ENCODE results near the gene WARS2. TPM values are rescaled to one million over a fixed set of nuclear protein-coding genes. Genes with fewer than 3 reads are reported as not detected.

WARS2 gene
- total RNA-seq, 1 experiment from 2014 or later: 10.5 TPM

- no TSS peak for BruUV-seq (replicated peaks)
- Histone ChIP-seq H3K27me3 (ENCODE audit: insufficient read depth, low read length) (no peaks in the 10 kb centered on the region), H3K27ac (ENCODE audit: low read depth, low read length) (no peak overlapping the region), H3K4me3 (replicated peaks in 1 of 2; ENCODE audit: low read depth in 1 of 2, low read length in 2 of 2) (no peak overlapping the region), H3K4me2 (ENCODE audit: low read length) (no peak overlapping the region), H4K20me1 (ENCODE audit: insufficient read depth) (no peaks in the 10 kb centered on the region), H3K36me3 (ENCODE audit: control insufficient read depth in 1 of 2, insufficient read depth in 2 of 2, low read length in 2 of 2) (no peaks in the 10 kb centered on the region), H3K4me1 (ENCODE audit: control insufficient read depth in 1 of 2, insufficient read depth in 2 of 2, low read length in 2 of 2) (no peaks in the 10 kb centered on the region), H2AFZ (ENCODE audit: low read depth, low read length, poor library complexity, severe bottlenecking) (no peak overlapping the region), H3K9me3 (ENCODE audit: control insufficient read depth in 1 of 2, insufficient read depth in 1 of 2, low read depth in 1 of 2, low read length in 2 of 2) (no peaks in the 10 kb centered on the region), H3K79me2 (ENCODE audit: insufficient read depth, low read length) (no peaks in the 10 kb centered on the region), H3K9me2 (ENCODE audit: insufficient read depth) (no peaks in the 10 kb centered on the region), H3K9ac (ENCODE audit: low read length) (no peak overlapping the region)
- ChIA-PET CTCF (no interaction called here), RAD21 (ENCODE audit: low non-redundant PET in 1 of 2, low total read pairs in 2 of 2, uncharacterized antibody in 2 of 2, unreplicated experiment in 2 of 2) (no interaction called here), POLR2A (no interaction called here)
- intact Hi-C loops (cut with micrococcal nuclease): no loop called here
- no peak for TF ChIP-seq CEBPB (IDR thresholded peaks at IDR 0.05; ENCODE audit: low read depth)
- TF ChIP-seq MAX (IDR thresholded peaks at IDR 0.05): no peak
- no peak for TF ChIP-seq CBX3 (IDR thresholded peaks at IDR 0.05; ENCODE audit: low read depth)
- TF ChIP-seq POLR2AphosphoS5 (IDR thresholded peaks at IDR 0.05; ENCODE audit: low read depth, low read length): no peak
- no peak for TF ChIP-seq ZNF274 (IDR thresholded peaks at IDR 0.05; ENCODE audit: low read depth, low read length)
- TF ChIP-seq CTCF (IDR thresholded peaks at IDR 0.05 in 2 of 3, conservative IDR thresholded peaks at IDR 0.05 in 1 of 3; ENCODE audit: borderline replicate concordance in 1 of 3, insufficient read depth in 1 of 3, low read depth in 2 of 3, low read length in 2 of 3): no peak
- TF ChIP-seq ELF1 (IDR thresholded peaks at IDR 0.05; ENCODE audit: borderline replicate concordance, low read depth): no peak
- no peak for TF ChIP-seq REST (IDR thresholded peaks at IDR 0.05; ENCODE audit: low read depth)
- TF ChIP-seq POLR2A (IDR thresholded peaks at IDR 0.05; ENCODE audit: borderline replicate concordance, extremely low read depth, insufficient read depth, insufficient read length): no peak
- no peak for TF ChIP-seq ATF3 (IDR thresholded peaks at IDR 0.05)
- TF ChIP-seq ZFX (IDR thresholded peaks at IDR 0.05): no peak
- no peak for TF ChIP-seq EZH2phosphoT487 (IDR thresholded peaks at IDR 0.05; ENCODE audit: borderline replicate concordance)
- TF ChIP-seq TCF7L2 (IDR thresholded peaks at IDR 0.05; ENCODE audit: borderline replicate concordance, extremely low read depth, insufficient read depth, insufficient read length): no peak
- no peak for TF ChIP-seq ZBTB33 (IDR thresholded peaks at IDR 0.05; ENCODE audit: extremely low read depth, insufficient replicate concordance, low read length)
- no peak for ATAC-seq
- DNase-seq (ENCODE audit: low read depth, low spot score): no peak
Measured at GRCh38 chr1:119071321-119071720, 69.1 kb downstream of the WARS2 start.
